Measurements from ENCODE around the gene NOCT. TPM values are rescaled to one million over a fixed set of nuclear protein-coding genes. Genes with fewer than 3 reads are reported as not detected.
"Not testable (repeated sequence)": the region's sequence is repeated elsewhere in the genome, so short reads cannot be mapped to it uniquely, and the experiment has no call there.

NOCT gene
- total RNA-seq, 1 donor, result 12.3 TPM

DNA sequence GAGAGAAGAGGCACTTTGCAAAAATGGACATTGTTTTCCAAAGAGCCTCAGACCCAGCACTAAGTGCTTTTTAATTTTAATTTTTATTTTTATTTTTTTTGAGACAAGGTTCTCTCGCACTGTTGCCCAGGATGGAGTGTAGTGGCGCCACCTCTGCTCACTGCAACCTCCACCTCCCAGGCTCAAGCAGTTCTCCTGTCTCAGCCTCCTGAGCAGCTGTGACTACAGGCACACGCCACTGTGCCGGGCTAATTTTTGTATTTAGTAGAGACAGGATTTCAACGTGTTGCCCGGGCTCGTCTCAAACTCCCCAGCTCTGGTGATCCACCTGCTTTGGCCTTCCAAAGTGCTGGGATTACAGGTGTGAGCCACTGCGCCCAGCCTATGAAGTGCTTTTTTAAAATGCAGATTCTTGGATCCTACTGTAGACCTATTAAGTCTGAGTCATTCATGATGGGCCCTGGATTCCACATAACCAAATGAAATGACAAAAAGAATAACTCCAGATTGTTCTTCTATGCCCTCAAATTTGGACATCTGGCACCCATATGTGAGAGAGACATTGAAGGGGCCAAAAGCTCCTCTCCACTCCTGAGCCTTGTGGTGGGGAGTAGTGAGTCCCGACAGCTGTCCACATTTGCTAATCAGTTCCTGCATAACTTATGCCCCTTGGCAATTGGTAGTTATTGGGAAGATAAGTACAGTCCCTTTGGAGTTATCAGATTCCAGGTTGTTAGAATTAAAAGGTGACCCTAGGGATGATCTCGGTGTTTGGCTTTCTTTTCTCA is 3.6 kb downstream of the NOCT start:
- TF ChIP-seq, protein P1, sequence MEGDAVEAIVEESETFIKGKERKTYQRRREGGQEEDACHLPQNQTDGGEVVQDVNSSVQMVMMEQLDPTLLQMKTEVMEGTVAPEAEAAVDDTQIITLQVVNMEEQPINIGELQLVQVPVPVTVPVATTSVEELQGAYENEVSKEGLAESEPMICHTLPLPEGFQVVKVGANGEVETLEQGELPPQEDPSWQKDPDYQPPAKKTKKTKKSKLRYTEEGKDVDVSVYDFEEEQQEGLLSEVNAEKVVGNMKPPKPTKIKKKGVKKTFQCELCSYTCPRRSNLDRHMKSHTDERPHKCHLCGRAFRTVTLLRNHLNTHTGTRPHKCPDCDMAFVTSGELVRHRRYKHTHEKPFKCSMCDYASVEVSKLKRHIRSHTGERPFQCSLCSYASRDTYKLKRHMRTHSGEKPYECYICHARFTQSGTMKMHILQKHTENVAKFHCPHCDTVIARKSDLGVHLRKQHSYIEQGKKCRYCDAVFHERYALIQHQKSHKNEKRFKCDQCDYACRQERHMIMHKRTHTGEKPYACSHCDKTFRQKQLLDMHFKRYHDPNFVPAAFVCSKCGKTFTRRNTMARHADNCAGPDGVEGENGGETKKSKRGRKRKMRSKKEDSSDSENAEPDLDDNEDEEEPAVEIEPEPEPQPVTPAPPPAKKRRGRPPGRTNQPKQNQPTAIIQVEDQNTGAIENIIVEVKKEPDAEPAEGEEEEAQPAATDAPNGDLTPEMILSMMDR (IDR thresholded peaks at IDR 0.05; ENCODE audit: insufficient read depth, low read length), result no peak
- DNase-seq (ENCODE audit: low read depth), result peak; percentile 42
- peak overlapping the region; percentile 47 for H3K4me3 ChIP-seq (ENCODE audit: low read depth, low read length)

DNA sequence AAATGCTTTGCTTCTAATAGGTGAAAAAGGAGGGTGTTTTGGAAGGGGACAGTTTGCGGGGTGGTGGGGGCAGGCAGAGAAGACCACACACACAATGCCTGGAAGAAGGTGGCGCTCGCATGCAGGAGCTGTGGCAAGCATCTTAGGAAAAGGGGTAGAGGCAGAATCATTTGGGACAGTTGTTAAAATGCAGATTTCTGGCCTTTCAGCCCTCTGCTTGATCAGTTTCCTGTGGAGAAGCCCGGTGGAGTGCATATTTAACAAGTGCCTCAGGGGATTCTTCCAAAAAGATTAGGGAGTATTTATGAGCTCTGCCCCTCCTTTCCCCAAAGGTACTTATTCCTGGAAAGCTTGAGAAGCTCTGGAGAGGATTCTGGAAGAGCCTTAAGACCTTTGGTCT is 4.8 kb downstream of the NOCT start:
- H3K4me3 ChIP-seq (ENCODE audit: low read depth, low read length), result no peak overlapping the region
- no peak for DNase-seq (ENCODE audit: low read depth)
- TF ChIP-seq, protein P1 (IDR thresholded peaks at IDR 0.05; ENCODE audit: insufficient read depth, low read length), result no peak

DNA sequence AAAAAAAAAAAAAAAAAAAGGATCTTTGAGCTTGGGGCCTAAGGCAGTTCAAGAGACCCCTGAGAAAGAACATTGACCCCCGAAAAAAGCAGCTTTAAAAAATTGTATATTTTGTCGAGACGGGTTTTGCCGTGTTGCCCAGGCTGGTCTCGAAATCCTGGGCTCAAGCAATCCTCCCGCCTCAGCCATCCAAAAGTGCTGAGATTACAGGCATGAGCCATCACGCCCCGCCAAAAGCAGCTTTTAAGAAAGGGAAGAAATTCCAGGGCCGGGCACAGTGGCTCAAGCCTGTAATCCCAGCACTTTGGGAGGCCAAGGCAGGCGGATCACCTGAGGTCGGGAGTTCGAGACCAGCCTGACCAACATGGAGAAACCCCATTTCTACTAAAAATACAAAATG is 5.5 kb downstream of the NOCT start:
- not testable (repeated sequence) for DNase-seq (ENCODE audit: low read depth); H3K4me3 ChIP-seq (ENCODE audit: low read depth, low read length)

DNA sequence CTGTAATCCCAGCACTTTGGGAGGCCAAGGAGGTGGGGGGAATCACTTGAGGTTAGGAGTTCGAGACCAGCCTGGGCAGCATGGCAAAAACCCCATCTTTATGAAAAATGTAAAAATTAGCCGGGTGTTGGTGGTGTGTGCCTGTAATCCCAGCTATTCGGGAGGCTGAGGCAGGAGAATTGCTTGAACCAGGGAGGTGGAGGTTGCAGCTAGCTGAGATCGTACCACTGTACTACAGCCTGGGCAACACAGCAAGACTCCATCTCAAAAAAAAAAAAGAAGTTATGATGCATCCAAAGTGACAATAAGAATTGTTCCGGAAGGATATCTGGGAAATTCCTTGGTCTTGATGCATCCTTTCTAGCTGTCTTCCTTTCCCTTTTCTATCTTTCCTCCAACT is 7.3 kb downstream of the NOCT start:
- H3K4me3 ChIP-seq (ENCODE audit: low read depth, low read length), result no peak overlapping the region
- no peak for DNase-seq (ENCODE audit: low read depth)
- TF ChIP-seq, protein P1 (IDR thresholded peaks at IDR 0.05; ENCODE audit: insufficient read depth, low read length), result no peak

DNA sequence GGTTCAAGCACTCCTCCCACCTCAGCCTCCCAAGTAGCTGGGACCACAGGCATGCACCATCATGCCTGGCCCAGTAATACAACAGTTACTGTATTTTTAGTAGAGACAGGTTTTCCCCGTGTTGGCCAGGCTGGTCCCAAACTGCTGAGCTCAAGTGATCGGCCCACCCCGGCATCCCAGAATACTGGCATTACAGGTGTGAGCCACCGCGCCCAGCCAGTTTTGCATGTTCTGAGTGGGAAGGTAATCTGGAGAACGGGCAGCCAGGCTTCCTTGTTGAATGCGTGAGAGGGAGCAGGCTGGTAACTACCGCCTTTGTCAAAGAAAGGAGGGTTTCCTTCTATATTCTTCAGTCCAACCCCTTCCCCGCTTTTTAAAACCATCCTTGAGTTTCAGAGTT is 9.1 kb downstream of the NOCT start:
- TF ChIP-seq, protein P1 (IDR thresholded peaks at IDR 0.05; ENCODE audit: insufficient read depth, low read length), result no peak
- no peak overlapping the region for H3K4me3 ChIP-seq (ENCODE audit: low read depth, low read length)
- DNase-seq (ENCODE audit: low read depth), result no peak

DNA sequence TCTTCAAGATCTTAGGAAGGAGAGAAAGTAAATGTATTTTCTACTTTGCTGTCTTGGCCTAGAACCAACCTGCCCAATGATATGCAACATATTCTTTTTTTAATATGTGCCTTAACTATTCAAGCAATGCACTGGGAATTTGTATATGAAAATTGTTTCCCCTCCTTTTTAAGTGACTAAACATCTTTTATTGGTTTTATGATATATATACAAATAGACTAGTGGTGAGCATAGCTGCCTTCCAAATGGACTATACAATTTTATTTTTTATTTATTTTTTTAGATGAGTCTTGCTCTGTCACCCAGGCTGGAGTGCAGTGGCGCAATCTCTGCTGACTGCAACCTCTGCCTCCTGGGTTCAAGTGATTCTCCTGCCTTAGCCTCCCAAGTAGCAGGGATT is 10.3 kb downstream of the NOCT start:
- TF ChIP-seq, protein P1 (IDR thresholded peaks at IDR 0.05; ENCODE audit: insufficient read depth, low read length), result no peak
- no peak overlapping the region for H3K4me3 ChIP-seq (ENCODE audit: low read depth, low read length)
- no peak for DNase-seq (ENCODE audit: low read depth)

DNA sequence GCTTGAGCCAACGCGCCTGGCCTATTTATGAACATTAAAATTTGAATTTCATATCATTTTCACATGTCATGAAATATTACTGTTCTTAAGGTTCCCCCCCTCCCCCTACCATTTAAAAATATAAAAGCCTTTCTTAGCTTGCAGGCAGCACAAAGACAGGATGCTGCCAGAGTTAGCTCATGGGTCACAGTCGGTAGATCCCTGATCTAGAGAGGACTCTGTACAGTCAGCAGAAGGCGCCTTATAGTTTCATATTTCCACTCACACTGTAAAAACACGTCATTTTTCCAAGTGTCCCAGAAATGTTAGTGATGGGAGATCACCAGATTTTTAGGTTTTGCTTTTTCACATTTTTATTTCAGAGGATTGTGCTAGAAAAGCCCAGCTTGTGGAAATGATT is 12.2 kb downstream of the NOCT start:
- DNase-seq (ENCODE audit: low read depth), result no peak
- TF ChIP-seq, protein P1 (IDR thresholded peaks at IDR 0.05; ENCODE audit: insufficient read depth, low read length), result no peak
- no peak overlapping the region for H3K4me3 ChIP-seq (ENCODE audit: low read depth, low read length)
